Ovary (tissue), 3 donors: ENCODE results near the gene OLFML2A.

Source experiments
- POLR2A ChIP-seq: fragments of 450-650 bp; IDR thresholded peaks from one replicate; pipeline ENCODE4 v1.6.1; 2017; ENCODE audit warnings: antibody characterized with exemption, mild to moderate bottlenecking, moderate library complexity
- TF ChIP-seq, protein P1 (sequence below), 3 donors: fragments of 450-650 bp in 2 of 3; fragments of 200-600 bp in 1 of 3; IDR thresholded peaks; one replicate each; pipeline versions ENCODE4 v1.5.1 to v1.8.0; 2016 to 2022; ENCODE audit warnings: antibody characterized with exemption in 3 of 3, mild to moderate bottlenecking in 1 of 3
- donor health status: DM: no; HTN: no; CAD: no.

DNA sequence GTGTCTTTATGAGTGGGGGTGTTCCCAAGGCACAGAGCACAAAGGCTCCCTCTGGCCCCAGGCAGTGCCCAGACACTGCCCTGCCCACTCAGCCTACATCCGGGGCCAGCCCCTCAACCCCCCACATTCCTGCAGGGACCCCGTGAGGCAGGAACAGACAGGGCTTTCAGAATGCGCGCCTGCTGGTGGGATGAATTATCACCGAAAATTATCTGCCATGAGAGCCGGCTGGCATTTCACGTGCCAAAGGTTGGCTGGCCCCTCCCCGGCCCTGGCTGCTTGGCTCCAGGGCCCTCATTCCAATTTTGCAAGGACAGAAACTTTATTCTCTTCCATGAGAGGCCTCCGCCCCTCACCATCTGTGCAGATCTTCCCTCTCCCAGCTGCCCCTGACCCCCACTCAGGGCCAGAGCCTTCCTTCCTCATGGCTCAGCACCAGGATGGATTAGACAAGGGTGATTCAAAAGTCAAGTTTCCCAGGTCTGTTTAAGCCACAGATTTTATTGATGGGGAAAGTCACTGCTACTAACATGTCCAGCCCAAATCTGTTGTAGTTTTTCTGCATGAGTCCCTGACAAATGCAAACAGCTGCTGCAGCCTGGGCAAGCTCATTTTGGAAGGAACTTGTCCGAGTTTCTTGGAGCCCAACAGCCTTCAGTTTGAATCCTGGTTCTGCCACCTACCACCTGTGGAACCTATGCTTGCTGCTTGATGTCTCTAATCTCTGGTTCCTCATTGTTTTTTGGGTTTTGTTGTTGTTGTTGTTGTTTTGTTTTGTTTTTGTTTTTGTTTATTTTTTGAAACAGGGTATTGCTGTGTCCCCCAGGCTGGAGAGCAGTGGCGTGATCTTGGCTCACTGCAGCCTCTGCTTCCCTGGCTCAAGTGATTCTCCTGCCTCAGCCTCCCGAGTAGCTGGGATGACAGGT lies 44.0 kb downstream of the OLFML2A start:
- TF ChIP-seq, protein P1, sequence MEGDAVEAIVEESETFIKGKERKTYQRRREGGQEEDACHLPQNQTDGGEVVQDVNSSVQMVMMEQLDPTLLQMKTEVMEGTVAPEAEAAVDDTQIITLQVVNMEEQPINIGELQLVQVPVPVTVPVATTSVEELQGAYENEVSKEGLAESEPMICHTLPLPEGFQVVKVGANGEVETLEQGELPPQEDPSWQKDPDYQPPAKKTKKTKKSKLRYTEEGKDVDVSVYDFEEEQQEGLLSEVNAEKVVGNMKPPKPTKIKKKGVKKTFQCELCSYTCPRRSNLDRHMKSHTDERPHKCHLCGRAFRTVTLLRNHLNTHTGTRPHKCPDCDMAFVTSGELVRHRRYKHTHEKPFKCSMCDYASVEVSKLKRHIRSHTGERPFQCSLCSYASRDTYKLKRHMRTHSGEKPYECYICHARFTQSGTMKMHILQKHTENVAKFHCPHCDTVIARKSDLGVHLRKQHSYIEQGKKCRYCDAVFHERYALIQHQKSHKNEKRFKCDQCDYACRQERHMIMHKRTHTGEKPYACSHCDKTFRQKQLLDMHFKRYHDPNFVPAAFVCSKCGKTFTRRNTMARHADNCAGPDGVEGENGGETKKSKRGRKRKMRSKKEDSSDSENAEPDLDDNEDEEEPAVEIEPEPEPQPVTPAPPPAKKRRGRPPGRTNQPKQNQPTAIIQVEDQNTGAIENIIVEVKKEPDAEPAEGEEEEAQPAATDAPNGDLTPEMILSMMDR (IDR thresholded peaks at IDR 0.05), result no peak
- no peak for TF ChIP-seq POLR2A
